GM21825 (cell line): ENCODE data around the gene CYLD.

Source experiments
- ATAC-seq: cut with Tn5 transposase; IDR thresholded peaks from one replicate; pipeline ENCODE4 v1.9.1; 2021; ENCODE audit warnings: mild to moderate bottlenecking, moderate library complexity; ENCODE audit not compliant: unreplicated experiment

CYLD gene

DNA sequence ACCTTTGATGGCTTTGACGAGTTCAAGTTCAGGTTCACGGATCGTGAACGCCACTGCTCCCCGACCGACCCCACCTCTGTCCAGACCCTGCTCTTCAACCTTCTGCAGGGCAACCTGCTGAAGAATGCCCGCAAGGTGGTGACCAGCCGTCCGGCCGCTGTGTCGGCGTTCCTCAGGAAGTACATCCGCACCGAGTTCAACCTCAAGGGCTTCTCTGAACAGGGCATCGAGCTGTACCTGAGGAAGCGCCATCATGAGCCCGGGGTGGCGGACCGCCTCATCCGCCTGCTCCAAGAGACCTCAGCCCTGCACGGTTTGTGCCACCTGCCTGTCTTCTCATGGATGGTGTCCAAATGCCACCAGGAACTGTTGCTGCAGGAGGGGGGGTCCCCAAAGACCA is 30.8 kb upstream of the CYLD start:
- ATAC-seq = no peak

DNA sequence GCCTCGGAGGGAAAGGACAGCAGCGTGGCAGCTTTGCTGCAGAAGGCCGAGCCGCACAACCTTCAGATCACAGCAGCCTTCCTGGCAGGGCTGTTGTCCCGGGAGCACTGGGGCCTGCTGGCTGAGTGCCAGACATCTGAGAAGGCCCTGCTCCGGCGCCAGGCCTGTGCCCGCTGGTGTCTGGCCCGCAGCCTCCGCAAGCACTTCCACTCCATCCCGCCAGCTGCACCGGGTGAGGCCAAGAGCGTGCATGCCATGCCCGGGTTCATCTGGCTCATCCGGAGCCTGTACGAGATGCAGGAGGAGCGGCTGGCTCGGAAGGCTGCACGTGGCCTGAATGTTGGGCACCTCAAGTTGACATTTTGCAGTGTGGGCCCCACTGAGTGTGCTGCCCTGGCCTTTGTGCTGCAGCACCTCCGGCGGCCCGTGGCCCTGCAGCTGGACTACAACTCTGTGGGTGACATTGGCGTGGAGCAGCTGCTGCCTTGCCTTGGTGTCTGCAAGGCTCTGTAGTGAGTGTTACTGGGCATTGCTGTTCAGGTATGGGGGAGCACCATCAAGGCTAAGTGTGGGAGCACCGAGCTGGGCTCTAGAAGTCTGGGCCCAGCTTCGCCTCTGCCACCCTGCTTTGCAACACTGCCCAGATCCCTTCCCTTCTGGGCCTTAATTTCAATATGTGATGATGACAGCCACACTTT is 29.9 kb upstream of the CYLD start:
- ATAC-seq = no peak

DNA sequence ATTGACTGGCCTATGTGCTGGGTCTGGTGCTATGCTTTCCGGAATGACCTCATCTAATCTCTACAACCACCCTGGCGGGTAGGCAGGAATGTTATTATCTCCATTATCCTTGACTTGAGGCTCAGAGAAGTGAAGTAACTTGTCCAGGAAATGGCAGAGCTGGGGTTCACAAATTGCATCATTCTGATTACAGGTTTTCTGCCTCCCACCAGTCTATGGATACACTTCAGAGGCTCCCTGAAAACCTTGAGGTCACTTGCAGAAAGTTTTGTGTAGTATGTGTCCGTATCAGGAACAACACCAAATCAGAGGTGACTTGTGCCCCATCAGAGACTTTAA is 29.4 kb upstream of the CYLD start:
- no peak for ATAC-seq

DNA sequence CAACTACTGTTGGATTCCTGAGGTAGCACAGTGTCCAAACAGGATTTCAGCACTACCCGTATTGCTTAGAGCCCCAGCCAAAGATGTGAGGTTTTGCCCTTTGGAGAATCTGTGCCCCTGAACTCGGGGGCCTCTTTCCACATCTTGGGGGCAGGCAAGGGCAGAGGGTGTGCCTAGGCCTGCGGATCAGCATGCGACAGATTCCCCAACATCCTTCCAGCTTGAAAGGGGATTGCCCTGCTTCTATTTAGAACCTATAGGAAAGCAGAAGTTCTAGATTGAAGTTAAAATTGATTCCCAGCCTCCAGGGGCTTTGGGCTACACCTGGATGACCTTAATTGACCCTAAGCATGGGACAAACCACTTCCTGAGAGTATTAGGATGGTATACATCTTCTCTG is 28.9 kb upstream of the CYLD start:
- no peak for ATAC-seq

DNA sequence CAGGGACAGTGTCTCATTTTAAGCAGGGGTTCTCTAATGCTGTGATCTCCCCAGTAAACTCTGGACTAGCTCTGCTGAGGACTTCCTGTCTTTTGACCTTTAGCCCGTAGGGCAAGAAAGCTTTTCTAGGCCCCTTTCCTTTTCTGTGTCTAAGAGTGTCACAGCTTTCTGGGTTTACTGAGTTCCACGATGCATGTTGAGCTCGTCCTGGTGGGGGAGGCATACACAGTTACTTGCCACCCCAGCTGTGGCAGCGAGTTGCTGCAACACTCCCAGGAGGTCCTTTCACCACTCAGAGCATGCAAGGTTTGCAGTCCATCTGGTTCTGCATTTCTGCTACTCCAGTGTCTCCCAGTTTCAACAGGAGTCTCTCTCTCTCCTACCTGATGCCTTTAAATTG is 24.8 kb upstream of the CYLD start:
- no peak for ATAC-seq

DNA sequence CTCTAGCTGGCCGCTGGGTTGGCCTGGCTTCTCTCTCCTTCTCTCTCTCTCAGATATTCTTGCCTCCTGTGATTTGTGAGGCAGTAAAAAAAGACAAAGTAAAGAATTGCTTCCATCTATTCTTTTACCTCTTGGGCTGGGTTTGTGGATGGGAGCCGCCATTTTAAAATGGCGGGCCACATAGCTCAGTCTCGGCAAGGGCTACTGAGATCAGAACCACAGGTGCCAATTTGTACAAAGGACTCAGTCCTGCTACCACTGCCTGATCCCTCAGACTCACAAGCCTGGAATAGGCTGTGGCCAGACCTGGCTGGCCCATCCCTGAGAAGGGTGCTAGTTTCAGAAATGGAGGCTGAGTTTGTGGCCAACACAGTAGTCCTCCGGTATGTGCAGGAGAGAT is 24.4 kb upstream of the CYLD start:
- no peak for ATAC-seq

DNA sequence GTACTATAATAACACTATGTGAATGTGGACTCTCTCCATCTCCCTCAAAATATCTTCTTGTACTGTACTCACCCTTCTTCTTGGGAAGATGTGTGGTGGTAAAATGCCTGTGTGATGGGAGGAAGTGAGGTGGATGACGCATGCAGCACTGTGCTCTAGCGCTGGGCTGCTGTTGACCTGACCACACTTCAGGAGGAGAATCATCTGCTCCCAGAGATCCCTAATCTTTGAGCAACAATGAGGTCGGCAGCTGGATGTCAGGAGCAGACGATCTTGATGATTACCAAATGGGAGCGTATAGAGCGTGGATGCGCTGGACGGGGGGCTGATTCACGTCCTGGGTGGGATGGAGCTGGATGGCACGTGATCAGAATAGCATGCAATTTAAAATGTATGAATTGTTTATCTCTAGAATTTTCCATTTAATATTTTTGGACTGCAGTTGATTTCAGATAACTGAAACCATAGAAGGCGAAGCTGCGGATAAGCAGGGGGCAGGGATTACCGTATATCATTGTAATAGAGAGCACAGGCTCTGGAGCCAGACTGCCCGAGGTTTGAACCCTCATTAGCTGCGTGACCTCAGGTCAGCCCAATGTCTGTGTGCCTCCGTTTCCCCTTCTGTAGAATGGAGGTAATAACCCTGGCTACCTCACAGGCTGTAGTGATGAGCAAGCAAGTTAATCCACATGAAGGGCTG is 23.7 kb upstream of the CYLD start:
- ATAC-seq = no peak

DNA sequence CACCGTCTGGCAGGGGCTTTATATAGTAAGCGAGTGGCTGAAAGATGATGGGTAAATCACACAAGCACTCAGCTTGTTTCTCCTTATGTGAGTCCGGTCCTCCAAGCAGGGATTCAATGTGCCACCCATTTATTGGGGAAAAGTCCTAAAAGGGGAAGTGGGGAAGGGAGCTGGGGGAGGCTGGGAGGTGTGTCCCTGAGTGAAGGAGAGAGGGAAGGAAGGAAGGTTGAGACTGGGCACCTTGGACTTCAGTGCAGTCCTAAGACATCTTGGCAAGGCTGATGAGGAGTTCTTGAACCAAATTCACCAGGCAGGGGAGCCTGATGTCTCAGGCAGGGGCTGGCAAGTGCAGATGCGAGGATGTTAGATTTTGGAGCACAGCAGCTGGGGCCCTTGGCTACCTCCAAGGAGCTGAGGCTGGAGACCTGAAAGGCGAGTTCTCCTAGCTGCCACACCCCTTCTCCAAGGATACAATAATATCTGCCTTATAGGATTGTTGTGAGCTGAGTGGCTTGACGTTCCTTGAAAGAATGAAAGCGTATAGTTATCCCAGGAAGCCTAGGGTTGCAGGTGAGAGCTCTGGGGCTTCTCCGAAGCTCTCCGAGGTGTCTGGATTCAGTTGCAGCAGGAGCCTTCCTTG is 23.0 kb upstream of the CYLD start:
- no peak for ATAC-seq

DNA sequence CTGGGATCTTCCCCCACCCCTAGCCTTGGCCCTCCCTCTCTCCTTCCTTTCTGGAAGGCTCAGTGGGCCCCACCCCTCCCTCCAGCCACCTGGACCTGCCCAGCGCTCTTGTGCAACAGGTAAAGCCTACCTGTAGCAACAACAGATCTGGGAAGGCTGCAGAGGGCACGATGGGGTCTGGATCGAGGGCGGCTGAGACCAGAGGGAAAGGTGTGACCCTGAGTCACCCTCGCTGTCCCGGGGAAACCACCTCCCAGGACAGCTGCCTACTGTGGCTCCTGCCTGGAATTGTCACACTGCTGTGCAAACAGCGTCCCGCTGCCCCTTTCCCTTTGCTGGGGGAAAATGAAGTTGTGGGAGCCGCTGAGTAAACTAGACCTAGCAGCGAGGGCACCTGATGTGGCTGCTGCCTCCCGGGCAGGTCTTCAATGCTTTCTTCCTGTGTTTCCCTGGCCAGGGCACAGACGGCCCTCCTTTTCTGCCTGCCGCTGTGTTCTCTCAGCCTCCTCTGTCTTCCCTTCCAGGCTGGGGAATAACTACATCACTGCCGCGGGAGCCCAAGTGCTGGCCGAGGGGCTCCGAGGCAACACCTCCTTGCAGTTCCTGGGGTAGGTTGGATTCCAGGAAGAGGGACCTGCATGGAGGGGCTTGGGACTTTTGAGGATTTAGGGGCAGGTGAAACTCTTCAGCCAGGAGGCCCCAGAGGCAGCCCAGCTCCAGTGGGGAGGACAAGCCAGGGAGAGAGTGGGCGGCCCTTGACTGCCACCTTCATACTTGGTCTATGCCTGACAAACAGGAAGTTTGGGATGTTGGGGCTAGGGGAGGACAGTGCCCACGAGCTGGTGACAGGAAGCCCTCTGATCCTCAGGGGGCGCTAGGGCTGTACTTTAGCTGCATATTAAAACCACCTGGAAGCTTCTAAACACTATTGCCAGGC is 22.2 kb upstream of the CYLD start:
- ATAC-seq = no peak

DNA sequence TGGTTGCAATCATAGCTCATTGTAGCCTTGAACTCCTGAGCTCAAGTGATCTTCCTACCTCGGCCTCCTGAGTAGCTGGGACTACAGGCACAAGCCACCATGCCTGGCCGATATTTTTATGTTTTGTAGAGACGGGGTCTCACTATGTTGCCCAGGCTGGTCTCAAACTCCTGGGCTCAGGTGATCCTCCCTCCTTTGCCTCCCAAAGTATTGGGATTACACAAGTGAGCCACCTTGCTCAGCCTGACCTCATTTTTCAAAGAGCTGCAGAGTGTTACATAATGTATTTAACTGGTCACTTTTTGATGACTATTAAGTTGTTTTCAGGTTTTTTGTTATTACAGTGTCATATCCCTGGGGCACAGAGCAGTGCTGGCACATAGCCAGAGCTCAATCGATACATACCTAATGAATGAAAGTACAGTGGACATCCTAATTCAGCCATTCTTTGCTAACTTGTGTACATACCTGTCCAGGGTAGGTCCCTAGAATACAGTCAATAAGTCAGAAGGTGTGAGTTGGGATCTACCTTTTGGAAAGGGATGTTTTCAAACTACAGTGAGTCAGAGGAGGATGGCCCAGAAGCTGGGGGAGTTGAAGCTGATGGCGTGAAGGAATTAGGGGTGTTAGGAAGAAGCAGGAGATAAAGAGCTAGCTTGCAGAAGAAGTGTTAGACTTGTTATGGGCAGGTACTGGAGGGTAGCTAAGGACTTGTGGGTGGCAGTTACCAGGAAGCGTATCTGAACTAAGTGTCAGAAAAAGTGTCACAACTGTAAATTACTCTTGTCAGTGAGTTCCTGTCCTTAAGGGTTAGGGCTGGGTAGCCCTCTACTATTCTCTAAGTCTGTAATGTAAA is 20.1 kb upstream of the CYLD start:
- ATAC-seq = no peak

DNA sequence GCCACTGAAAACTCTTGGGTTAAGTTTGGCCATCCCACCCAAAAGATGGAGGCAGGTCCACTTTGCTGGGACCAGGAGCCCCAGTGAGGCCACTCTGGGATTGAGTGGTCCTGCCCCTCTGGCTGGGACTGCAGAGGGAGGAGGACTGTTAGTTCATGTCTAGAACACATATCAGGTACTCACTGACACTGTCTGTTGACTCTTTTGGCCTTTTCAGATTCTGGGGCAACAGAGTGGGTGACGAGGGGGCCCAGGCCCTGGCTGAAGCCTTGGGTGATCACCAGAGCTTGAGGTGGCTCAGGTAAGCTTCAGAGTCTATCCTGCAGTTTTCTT is 19.5 kb upstream of the CYLD start:
- no peak for ATAC-seq

DNA sequence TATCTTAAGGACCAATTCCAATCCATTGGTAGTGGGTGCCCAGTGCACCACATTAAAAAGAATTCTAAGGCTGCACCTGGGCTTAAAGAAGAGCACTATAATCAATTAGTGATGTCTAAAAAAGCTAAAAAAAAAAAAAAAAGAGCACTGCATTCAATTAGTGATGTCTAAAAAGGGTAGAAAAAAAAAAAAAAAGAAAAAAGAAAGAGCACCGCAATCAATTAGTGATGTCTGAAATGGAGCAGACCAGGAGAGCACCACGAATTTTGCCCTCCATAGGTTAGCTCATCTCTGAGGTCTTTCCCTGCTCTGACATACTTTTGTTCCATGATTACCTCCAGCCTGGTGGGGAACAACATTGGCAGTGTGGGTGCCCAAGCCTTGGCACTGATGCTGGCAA is 18.9 kb upstream of the CYLD start:
- ATAC-seq = no peak

DNA sequence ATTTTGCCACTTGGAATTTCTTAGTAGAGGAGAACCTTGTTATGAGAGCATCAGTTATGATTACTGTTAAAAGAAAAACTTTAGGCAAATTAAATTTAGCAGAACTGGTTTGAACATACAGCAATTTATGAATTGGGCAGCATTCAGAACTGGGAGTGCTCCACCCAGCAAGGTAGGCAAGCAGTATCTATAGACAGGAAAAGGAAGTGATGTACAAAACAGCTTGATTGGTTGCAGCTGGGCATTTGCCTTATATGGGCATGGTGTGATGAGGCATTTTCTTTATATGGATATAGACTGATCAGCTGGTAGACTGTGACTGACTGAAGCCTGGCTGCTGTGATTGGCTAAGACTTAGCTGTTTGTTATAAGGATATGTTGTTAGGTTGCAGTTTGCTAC is 17.6 kb upstream of the CYLD start:
- ATAC-seq = no peak

DNA sequence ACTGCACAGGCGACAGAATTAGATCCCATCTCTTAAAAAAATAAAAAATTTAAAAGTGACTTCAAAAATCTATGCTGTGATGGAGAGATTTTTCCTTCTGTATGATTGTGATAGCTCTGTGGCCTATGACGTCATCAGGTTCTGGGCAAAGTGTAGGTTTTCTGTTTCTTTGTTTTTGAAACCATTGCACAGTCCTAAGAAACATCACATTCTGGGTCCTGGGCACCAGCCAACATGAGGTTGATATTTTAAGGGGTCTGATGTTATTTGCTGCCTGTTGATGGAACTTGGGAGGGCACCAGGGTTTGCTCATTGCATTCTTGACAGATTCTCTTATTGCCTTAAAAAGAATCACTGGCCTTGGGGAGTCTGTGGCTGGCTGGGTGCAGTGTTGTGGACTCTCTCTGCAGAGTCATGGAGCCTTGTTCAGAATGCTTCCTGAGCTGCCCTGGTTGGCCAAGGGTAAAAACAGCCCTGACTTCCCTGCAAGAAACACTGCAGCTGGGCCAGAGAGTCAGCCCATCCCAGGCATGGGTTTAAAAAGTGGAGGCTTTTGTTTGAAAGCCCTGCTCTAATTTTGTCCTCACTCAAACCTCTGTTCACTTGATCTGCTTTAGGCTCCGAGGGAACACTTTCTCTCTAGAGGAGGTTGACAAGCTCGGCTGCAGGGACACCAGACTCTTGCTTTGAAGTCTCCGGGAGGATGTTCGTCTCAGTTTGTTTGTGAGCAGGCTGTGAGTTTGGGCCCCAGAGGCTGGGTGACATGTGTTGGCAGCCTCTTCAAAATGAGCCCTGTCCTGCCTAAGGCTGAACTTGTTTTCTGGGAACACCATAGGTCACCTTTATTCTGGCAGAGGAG is 10.5 kb upstream of the CYLD start:
- ATAC-seq = no peak

DNA sequence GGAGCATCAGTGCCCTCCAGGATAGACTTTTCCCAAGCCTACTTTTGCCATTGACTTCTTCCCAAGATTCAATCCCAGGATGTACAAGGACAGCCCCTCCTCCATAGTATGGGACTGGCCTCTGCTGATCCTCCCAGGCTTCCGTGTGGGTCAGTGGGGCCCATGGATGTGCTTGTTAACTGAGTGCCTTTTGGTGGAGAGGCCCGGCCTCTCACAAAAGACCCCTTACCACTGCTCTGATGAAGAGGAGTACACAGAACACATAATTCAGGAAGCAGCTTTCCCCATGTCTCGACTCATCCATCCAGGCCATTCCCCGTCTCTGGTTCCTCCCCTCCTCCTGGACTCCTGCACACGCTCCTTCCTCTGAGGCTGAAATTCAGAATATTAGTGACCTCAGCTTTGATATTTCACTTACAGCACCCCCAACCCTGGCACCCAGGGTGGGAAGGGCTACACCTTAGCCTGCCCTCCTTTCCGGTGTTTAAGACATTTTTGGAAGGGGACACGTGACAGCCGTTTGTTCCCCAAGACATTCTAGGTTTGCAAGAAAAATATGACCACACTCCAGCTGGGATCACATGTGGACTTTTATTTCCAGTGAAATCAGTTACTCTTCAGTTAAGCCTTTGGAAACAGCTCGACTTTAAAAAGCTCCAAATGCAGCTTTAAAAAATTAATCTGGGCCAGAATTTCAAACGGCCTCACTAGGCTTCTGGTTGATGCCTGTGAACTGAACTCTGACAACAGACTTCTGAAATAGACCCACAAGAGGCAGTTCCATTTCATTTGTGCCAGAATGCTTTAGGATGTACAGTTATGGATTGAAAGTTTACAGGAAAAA is 9.7 kb upstream of the CYLD start:
- no peak for ATAC-seq

DNA sequence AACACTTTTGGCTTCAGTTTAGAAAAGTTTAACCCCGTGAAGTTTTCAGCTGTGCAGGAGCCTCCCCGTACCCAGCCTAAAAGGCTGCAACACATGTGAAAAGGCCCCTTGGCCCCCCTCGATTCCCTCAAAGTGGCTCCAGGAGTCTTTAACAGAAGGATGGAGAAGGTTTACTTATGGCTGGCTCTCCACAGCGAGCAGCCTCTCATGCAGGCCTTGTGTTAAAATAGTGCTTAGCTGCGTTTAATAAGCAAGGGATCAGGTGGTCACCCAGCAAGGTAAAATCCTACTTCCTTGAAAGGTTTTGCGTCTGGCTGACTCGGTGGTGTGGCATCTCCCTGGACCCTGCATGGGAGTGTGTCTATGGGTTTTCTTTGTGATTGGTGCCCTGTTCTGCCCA is 8.4 kb upstream of the CYLD start:
- ATAC-seq = no peak

DNA sequence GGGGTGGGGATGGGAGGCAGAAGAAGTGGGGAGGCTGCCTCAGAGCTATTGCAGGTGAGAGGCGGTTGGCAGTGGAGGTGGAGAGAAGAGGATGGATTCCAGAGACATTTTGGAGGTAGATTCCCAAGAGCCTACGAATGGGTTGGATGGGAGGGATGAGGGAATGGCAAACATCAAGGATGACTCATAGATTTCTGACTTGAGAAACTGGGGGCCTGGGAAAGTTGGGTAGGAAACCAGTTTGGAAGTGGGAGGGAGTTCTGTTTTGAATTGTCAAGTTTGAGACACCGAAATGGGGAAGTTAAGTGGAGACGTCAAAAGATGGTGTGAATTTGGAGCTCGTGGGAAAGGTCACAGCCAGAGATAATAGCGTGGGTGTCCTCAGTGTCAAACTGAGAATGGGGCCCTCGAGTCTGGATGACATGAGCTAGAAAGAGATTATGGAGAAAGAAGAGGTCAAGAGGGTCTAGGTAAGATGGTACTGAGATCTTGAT is 6.2 kb upstream of the CYLD start:
- peak; percentile 45 for ATAC-seq

DNA sequence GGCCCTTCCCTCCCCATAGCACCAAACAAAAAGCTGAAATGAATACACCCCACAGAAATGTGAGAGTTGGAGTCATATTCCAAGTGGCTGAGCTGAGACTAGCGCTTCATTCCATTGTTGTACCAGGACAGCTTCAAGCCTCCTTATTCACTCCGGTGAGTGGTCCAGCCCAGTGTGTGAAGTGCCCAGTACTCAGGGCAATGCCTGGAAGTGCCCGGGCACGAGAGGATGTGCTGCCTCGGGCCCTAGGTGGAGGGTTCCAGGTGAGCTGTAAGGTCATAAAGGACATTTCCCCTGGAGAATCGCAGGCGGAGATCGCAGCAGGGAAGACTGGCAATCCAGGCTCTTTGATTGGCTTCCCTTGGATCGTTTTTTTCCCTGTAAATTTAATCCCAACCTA is 5.4 kb upstream of the CYLD start:
- ATAC-seq = no peak
